HG03196 (cell line): ENCODE results near the gene C1orf56.

Experiments
- ATAC-seq: cut with Tn5 transposase; IDR thresholded peaks from one replicate; pipeline ENCODE4 v1.9.1; 2021; ENCODE audit not compliant: unreplicated experiment

The C1orf56 gene

GRCh38 chr1:151047591-151047924 lies at the start of gene C1orf56:
Gene C1orf56 (plus strand): TSS chr1:151047751. CDS start chr1:151047848, 97 bp downstream.
- peak; percentile 43 for ATAC-seq

- no peak for ATAC-seq
These were observed 49.6 kb upstream of the C1orf56 start for GRCh38 chr1:150997949-150998348.

GRCh38 chr1:150999051-150999674 lies 48.4 kb upstream of the C1orf56 start:
- no peak for ATAC-seq

- no peak for ATAC-seq
These were observed 47.6 kb upstream of the C1orf56 start for GRCh38 chr1:150999926-151000325.

GRCh38 chr1:151000408-151000807 lies 47.1 kb upstream of the C1orf56 start:
- ATAC-seq, result no peak

GRCh38 chr1:151001602-151002001 lies 45.9 kb upstream of the C1orf56 start:
- no peak for ATAC-seq

- ATAC-seq, result no peak
These were observed 45.5 kb upstream of the C1orf56 start for GRCh38 chr1:151002051-151002450.

GRCh38 chr1:151002611-151003010 lies 44.9 kb upstream of the C1orf56 start:
- ATAC-seq, result no peak

GRCh38 chr1:151003180-151003579 lies 44.4 kb upstream of the C1orf56 start:
- ATAC-seq, result no peak

- ATAC-seq, result no peak
These were observed 41.7 kb upstream of the C1orf56 start for GRCh38 chr1:151005729-151006319.

GRCh38 chr1:151006327-151007052 lies 41.1 kb upstream of the C1orf56 start, which contains the start of gene MINDY1:
Gene MINDY1 (minus strand): TSS chr1:151006902. CDS start chr1:151002617, 4,285 bp downstream.
- ATAC-seq, result peak; percentile 40

GRCh38 chr1:151007853-151008243 lies 39.7 kb upstream of the C1orf56 start:
- ATAC-seq, result no peak

- ATAC-seq, result peak; percentile 74
These were observed 39.0 kb upstream of the C1orf56 start, which contains the start of gene PRUNE1 for GRCh38 chr1:151008244-151009205. Gene PRUNE1 (plus strand): TSS chr1:151008449. CDS start chr1:151008633, 184 bp downstream.

GRCh38 chr1:151009206-151009587 lies 38.4 kb upstream of the C1orf56 start:
- ATAC-seq, result no peak

- no peak for ATAC-seq
These were observed 37.7 kb upstream of the C1orf56 start for GRCh38 chr1:151009674-151010345.

GRCh38 chr1:151010346-151010726 lies 37.2 kb upstream of the C1orf56 start:
- no peak for ATAC-seq

GRCh38 chr1:151011154-151011850 lies 36.2 kb upstream of the C1orf56 start:
- ATAC-seq, result no peak

GRCh38 chr1:151012684-151013471 lies 34.7 kb upstream of the C1orf56 start:
- ATAC-seq, result no peak

GRCh38 chr1:151013518-151013917 lies 34.0 kb upstream of the C1orf56 start:
- no peak for ATAC-seq
